ENCODE results near the gene SAFB2. TPM values are rescaled to one million over a fixed set of nuclear protein-coding genes. Genes with fewer than 3 reads are reported as not detected.
A peak's percentile ranks its signal among the peaks of the same experiment; 100 is the strongest.

SAFB2 gene
- total RNA-seq, 1 donor from 2014 or later = 53.3 TPM

DNA sequence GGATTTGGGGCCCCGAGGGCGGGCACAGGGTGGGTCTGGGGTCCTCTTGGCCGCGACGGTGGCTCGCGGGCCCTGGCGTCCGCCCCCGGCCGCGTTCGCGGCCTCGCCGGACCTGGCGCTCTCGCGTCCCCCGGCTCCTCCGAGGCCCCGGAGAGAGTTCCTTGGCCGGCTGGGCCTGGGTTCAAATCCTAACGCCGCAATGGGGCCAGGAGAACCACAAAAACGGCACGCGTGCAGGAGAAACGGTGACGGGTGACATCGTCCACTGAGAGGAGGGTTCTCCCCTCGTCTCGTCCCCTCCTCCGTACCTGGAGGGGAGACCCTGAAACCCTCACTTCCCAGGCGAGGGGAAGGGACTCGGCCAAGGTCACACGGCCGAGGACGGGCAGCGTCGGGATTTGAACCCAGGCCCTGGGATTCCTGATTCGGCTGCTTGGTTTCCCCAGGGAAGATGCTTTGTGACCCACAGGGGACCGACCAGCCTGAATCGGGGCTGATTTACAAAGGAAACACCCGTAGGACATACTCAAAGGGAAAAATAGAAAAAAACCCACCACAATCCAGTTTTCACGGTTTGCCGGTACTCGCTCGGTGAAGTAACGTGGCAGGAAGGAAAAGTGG is 931 bp upstream of the SAFB2 start:
- Histone ChIP-seq H3K9me3 (ENCODE audit: low read depth) (no peaks in the 10 kb centered on the region), H3K9ac (peak overlapping the region; percentile 98), H3K4me1 (peaks cover 38% of the 10 kb centered on the region), H3K4me2 (peak overlapping the region; percentile 99), H3K27me3 (no peaks in the 10 kb centered on the region), H3K27ac (peak overlapping the region; percentile 96), H3F3A (ENCODE audit: low read depth) (peaks cover 4% of the 10 kb centered on the region), H3K79me2 (ENCODE audit: low read depth) (peaks cover 97% of the 10 kb centered on the region), H3K4me3 (peak overlapping the region; percentile 79), H4K20me1 (ENCODE audit: low read depth) (peaks cover 64% of the 10 kb centered on the region), H2AFZ (replicated peaks) (peak overlapping the region; percentile 85), H3K36me3 (peaks cover 18% of the 10 kb centered on the region)
- no peak for TF ChIP-seq EZH2phosphoT487 (IDR thresholded peaks at IDR 0.05)
- TF ChIP-seq, protein P1, sequence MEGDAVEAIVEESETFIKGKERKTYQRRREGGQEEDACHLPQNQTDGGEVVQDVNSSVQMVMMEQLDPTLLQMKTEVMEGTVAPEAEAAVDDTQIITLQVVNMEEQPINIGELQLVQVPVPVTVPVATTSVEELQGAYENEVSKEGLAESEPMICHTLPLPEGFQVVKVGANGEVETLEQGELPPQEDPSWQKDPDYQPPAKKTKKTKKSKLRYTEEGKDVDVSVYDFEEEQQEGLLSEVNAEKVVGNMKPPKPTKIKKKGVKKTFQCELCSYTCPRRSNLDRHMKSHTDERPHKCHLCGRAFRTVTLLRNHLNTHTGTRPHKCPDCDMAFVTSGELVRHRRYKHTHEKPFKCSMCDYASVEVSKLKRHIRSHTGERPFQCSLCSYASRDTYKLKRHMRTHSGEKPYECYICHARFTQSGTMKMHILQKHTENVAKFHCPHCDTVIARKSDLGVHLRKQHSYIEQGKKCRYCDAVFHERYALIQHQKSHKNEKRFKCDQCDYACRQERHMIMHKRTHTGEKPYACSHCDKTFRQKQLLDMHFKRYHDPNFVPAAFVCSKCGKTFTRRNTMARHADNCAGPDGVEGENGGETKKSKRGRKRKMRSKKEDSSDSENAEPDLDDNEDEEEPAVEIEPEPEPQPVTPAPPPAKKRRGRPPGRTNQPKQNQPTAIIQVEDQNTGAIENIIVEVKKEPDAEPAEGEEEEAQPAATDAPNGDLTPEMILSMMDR (IDR thresholded peaks at IDR 0.05) = no peak
- TF ChIP-seq EZH2 (IDR thresholded peaks at IDR 0.05) = no peak
- H3K4me1 Mint-ChIP-seq = peaks cover 49% of the 10 kb centered on the region
- peak overlapping the region; percentile 100 for H3K27ac Mint-ChIP-seq
- H3K36me3 Mint-ChIP-seq = peaks cover 39% of the 10 kb centered on the region
- H3K9me3 Mint-ChIP-seq = no peaks in the 10 kb centered on the region
- peaks cover 10% of the 10 kb centered on the region for H3K27me3 Mint-ChIP-seq (ENCODE audit: insufficient read depth, low read depth)
- DNase-seq (ENCODE audit: low spot score) = peak; percentile 16
- H3K4me3 Mint-ChIP-seq = peak overlapping the region; percentile 100

DNA sequence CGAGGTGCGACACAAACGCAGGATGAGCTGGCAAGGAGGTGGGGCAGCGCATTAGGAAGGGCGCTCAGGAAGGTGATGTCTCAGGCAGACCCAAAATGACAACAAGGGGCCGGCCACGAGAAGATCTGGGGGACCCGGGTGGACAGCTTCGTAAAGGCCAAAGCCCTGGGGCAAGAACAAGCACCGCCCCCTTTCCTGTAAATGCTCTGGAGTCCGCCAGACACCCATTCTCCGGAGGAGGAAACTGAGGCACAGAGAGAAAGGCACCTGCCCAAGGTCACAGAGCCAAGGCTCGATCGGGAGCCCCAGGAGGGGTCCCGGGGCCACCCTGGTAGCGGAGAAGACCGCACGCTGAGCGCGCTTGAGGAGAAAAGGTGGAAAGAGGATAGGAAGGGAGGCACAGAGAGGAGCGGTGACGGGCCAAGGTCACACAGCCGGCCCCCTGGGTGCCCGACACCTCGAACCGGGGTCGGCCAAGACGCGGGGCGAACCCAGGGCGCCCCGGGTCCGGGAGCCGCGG is 571 bp downstream of the SAFB2 start:
- peaks cover 55% of the 10 kb centered on the region for H4K20me1 ChIP-seq (ENCODE audit: low read depth)
- DNase-seq (ENCODE audit: low spot score) = peak; percentile 29
- Mint-ChIP-seq H3K36me3 (peaks cover 39% of the 10 kb centered on the region), H3K27me3 (ENCODE audit: insufficient read depth, low read depth) (peaks cover 10% of the 10 kb centered on the region), H3K4me1 (peaks cover 44% of the 10 kb centered on the region), H3K9me3 (no peaks in the 10 kb centered on the region), H3K27ac (peak overlapping the region; percentile 76), H3K4me3 (peak overlapping the region; percentile 100)
- H3K9me3 ChIP-seq (ENCODE audit: low read depth) = no peaks in the 10 kb centered on the region
- TF ChIP-seq, protein P1 (IDR thresholded peaks at IDR 0.05) = no peak
- TF ChIP-seq EZH2 (IDR thresholded peaks at IDR 0.05) (no peak), EZH2phosphoT487 (IDR thresholded peaks at IDR 0.05) (no peak)
- no peak overlapping the region for H3K27ac ChIP-seq
- peaks cover 4% of the 10 kb centered on the region for H3F3A ChIP-seq (ENCODE audit: low read depth)
- H3K36me3 ChIP-seq = peaks cover 16% of the 10 kb centered on the region
- H3K27me3 ChIP-seq = no peaks in the 10 kb centered on the region
- H3K4me1 ChIP-seq = peaks cover 38% of the 10 kb centered on the region
- H3K9ac ChIP-seq = peak overlapping the region; percentile 88
- H3K79me2 ChIP-seq (ENCODE audit: low read depth) = peaks cover 97% of the 10 kb centered on the region
- peak overlapping the region; percentile 79 for H3K4me3 ChIP-seq
- H3K4me2 ChIP-seq = peak overlapping the region; percentile 98
- no peak overlapping the region for H2AFZ ChIP-seq (replicated peaks)

DNA sequence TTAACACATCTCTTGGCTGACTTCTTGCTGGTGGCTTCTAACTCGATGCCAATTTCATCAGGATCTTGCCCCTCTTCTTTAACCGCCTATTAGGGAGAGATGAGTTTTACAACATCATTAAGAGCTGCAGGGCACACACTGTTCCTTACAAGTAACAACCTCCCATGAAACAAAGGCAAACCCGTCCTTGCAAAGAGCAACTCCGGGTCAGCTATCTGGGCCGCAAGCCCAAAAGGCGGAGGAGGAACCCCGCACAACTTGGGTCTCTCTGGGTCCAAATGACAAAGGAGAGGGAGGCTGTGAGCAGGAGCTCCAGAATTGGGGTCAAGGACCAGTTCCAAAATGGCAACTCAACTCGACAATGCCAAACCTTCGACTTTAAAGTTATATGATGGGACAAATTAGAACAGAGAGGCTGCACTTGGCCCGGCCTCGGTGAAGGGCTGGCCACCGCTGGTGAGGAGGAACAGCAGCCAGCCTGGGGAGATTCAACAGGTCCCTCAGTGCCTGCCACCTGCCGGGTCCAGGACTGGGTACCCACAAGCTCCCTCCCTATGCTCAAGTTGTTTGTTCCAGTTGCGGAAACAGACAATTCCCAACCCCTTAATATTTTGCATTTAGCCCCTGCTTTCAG is 1.1 kb downstream of the SAFB2 start:
- Mint-ChIP-seq H3K9me3 (no peaks in the 10 kb centered on the region), H3K27ac (peak overlapping the region; percentile 66), H3K4me3 (peak overlapping the region; percentile 100), H3K4me1 (peaks cover 42% of the 10 kb centered on the region), H3K36me3 (peaks cover 36% of the 10 kb centered on the region), H3K27me3 (ENCODE audit: insufficient read depth, low read depth) (peaks cover 10% of the 10 kb centered on the region)
- H3K79me2 ChIP-seq (ENCODE audit: low read depth) = peaks cover 95% of the 10 kb centered on the region
- no peaks in the 10 kb centered on the region for H3K9me3 ChIP-seq (ENCODE audit: low read depth)
- no peak overlapping the region for H3K27ac ChIP-seq
- H3K4me3 ChIP-seq = peak overlapping the region; percentile 79
- H3F3A ChIP-seq (ENCODE audit: low read depth) = peaks cover 4% of the 10 kb centered on the region
- no peak for DNase-seq (ENCODE audit: low spot score)
- H3K36me3 ChIP-seq = peaks cover 13% of the 10 kb centered on the region
- no peak for TF ChIP-seq EZH2phosphoT487 (IDR thresholded peaks at IDR 0.05)
- TF ChIP-seq, protein P1 (IDR thresholded peaks at IDR 0.05) = no peak
- no peak for TF ChIP-seq EZH2 (IDR thresholded peaks at IDR 0.05)
- H2AFZ ChIP-seq (replicated peaks) = no peak overlapping the region
- H3K4me2 ChIP-seq = peak overlapping the region; percentile 98
- peaks cover 53% of the 10 kb centered on the region for H4K20me1 ChIP-seq (ENCODE audit: low read depth)
- peak overlapping the region; percentile 88 for H3K9ac ChIP-seq
- no peaks in the 10 kb centered on the region for H3K27me3 ChIP-seq
- H3K4me1 ChIP-seq = peaks cover 36% of the 10 kb centered on the region
